KG1 (cell line): ENCODE measurements around the gene TESK1.
A peak's percentile ranks its signal among the peaks of the same experiment; 100 is the strongest.

Experiments
- DNase-seq: peaks from one replicate; lab custom pipeline; 2025; lab: John Stamatoyannopoulos, UW

TESK1 gene

DNA sequence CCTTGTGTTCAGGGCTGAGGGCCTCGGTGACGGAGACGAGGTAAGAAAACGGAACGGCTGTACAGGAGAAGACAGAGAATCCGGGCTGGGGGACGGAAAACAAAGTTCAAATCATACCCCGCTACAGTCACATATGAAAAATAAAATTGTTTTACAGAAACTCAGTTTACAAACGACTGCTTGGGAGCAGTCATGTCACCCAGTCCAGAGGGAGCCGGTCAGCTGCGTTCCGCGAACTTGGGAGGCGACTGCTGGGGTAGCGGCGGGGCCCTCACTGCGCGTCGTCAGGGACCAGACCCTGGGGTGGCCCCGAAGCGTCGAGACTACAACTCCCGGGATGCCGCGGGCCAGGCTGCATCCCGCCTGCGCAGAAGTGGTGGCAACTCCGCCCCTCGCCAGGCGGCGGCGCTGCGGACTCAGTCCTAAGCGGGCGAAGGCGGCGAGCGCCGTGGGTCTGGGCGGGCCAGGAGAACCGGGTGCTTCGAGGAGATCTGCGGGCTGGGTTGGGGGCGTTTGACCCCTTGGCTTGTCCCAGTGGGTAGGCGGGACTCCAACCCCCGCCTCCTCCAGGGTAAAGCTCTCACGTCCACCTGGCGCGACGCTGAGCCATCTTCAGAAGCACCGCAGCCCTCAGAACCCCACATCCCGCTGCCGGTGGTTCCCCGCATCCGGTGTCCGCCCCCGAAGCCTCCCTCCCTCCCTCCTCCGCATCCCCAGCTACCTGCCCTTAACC lies 41.6 kb downstream of the TESK1 start:
- DNase-seq, result peak; percentile 76

DNA sequence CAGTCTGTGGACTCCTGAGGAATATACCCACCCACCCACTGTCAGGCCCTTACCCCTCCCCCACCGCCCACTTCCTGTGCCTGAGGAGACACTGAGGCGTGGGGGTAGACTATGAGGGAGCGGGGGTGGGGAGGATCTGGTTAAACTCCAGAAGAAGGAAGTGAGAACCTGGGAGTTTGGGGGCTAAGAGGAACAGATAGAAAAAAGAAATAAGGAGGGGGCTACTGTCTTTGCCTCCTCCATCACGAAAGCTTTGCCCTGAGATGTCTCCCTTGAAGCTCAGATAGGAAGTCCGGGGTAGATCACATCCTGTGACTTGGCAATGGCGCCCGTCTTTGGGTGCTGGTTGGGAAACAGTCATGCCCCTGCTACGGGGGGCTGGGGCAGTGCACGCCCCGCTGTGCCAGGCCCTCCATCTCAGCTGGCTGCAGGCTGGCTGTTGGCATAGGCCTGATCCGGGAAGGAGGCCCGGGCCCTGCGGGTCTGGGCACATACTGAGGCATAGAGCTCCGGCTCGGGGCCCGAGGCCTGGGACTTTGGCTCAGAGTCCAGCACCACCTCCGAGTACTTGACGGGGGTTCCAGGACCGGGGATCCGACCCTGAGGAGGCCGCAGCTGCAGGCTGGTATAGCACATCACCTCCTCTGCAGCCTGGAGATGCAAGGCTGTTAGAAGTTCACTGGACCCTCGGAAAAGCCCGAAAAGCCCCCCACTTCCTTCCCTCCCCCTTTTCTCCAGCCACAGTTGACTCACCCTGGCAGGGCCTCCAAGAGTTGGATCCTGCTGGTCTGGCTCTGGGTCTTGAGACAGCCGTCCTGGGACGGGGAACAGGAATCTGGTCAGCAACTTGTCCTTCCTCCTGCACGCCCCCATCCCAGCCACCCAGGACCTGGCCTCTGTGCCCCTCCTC lies 44.6 kb downstream of the TESK1 start:
- DNase-seq, result no peak

DNA sequence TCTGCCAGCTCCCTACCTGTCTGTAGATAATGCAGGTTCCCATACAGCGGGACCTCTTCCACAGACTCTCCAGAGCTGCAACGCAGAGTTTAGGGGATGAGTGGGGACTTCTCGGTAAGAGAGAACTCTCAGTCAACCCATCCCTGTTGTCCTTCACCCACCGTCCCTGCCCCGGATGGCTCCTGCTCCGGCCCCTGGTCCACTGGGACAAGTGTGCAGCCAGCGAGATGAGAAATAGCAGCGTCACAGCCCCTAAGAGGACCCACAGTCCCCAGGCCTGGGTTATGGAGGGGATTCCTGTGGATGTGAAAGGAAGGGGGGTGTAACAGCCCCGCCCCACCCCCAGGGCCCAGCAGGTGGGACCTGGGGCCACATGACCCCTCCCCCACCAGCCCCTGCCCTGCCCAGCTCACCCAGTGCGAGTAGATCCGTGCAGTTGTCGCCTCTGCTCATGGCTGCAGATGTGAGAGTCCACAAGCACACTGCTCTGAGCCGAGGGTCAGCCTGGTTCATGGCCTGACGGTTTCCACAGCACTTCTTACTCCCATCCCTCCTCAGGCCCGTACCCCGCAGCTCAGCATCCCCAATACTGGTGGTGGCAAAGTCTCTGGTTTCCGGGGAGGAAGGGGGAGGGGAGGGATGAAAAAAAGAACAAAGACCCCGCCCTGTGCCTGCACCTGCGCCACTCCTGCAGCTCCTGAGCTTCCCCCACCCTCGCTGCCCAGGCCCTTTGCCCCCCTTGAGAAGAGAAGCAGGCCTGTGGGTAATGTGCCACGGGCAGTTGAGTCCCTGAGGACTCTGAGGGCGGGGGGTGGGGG lies 45.5 kb downstream of the TESK1 start, which contains the start of gene SIT1:
Gene SIT1 (minus strand): TSS at position 591 of the 818 bp plus-strand sequence. CDS start 78 bp downstream, at position 513.
- no peak for DNase-seq

DNA sequence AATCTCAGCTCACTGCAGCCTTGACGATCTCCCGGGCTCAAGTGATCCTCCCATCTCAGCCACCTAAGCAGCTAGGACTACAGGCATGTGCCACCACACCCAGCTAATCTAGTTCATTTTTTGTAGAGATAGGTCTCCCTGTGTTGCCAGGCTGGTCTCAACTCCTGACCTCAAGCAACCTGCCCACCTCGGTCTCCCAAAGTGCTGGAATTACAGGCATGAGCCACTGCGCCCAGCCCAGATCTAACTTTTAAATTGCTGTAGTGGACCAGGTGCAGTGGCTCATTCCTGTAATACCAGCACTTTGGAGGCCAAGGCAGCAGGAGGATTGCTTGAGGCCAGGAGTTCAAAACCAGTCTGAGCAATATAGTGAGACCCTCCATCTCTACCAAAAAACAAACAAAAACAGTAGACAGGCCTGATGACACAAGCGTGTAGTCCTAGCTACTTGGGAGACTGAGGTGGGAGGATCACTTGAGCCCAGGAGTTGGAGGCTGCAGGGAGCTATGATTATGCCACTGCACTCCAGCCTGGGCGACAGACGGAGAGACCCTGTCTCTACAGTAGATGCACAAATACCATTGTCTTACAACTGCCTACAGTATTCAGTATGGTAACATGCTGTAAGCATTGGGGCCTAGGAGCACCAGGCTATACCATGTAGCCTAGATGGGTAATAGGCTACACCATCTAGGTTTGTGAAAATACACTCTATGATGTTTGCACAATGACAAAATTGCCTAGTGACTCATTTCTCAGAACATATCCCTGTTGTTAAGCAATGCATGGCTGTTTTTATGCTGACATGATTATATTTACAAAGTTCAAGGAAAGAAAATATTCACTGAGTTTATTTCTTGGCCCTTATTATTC lies 47.1 kb downstream of the TESK1 start:
- no peak for DNase-seq

DNA sequence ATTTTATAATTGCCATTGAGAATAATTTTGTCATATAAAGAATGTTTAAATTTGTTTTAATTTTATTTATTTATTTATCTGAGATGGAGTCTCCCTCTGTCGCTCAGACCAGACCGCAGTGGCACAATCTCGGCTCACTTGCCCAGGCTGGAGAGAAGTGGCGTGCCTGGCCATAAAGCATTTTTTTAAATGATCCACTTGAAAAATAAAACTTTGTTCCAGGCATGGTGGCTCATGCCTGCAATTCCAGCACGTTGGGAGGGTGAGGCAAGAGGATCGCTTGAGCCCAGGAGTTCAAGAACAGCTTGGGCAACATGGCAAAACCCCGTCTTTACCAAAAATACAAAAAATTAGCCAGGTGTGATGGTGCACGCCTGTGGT lies 47.8 kb downstream of the TESK1 start:
- no peak for DNase-seq

DNA sequence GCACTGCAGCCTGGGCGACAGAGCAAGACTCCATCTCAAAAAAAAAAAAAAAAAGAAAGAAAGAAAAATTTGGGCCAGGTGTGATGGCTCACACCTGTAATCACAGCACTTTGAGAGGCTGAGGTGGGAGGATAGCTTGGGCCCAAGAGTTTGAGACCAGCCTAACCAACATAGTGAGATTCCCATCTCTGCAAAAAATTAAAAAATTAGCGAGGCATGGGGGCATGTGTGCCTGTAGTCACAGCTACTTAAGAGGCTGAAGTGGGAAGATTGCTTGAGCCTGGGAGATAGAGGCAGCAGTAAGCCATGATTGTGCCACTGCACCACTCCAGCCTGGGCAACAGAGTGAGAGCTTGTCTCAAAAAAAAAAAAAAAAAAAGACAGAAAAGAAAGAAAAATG lies 48.5 kb downstream of the TESK1 start:
- DNase-seq, result no peak

DNA sequence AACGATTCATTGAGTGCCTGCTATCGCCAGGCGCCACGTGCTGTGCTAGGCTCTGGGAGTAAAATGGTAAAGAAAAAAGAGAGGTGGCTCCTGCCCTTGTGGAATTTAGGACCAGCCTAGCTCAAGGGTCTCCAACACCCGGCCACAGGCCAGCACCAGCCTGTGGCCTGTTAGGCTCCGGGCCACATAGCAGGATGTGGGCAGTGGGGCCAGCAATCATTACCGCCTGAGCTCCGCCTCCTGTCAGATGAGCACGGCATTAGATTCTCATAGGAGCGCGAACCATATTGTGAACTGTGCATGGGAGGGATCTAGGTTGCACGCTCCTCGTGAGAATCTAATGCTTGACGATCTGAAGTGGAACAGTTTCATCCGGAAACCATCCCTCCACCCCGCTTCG lies 51.3 kb downstream of the TESK1 start:
- DNase-seq, result no peak

DNA sequence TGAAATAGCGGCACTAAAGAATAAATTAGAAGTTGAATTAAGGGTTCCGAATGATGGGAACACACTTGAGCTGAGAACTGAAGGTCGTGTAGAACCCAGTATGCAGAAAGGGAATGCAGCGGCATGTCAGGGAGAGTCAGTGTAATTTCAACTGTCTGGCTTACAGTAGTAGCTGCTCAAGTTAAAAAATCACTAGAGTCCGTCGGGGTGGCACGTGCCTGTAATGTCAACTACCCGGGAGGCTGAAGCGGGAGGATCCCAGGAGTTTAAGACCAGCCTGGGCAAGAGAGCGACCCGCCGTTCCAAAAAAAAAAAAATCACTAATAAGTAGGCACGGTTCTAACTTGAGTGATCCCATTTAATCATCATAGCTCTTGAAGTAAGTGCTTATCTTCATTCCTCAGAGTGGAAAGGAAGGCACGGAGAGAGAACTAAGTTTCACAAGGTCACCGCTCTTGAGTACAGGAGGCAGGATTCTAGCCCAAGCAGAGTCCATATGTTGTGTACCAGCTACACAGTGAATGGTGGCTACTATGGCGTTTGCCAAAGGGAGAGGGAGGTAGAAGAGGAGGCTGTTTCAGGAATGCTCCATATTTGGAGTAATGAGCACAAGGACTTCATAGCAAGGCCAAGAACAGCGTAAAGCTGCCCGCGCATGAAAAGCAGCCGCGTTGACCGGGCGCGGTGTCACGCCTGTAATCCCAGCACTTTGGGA lies 51.9 kb downstream of the TESK1 start:
- DNase-seq, result no peak

DNA sequence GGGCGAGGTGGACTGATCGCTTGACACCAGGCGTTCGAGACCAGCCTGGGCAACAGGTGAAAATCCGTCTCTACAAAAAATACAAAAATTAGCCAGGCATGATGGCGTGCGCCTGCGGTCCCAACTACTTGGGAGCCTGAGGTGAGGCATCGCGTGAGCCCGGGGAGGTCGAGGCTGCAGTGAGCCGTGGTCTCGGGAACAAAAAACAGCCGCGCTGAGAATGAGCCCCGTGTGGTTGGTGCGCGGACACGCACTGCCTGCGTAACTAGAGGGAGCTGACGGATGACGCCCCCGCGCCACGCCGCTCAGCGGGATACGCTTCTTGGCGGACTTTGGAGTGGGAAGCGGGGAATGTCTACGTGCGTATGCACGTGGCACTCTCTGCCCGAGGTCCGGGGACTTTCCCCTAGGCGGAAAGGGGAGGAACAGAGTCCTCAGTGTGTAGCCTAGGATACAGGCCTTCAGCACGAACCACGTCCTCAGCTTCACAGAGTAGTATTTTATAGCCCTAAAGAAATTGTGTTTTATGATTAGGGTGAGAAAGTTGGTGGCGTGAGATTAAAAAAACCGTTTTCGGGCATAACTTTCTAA lies 52.6 kb downstream of the TESK1 start, which contains the start of gene RMRP:
Gene RMRP (minus strand): TSS at position 474 of the 591 bp plus-strand sequence.
- DNase-seq, result peak; percentile 92

DNA sequence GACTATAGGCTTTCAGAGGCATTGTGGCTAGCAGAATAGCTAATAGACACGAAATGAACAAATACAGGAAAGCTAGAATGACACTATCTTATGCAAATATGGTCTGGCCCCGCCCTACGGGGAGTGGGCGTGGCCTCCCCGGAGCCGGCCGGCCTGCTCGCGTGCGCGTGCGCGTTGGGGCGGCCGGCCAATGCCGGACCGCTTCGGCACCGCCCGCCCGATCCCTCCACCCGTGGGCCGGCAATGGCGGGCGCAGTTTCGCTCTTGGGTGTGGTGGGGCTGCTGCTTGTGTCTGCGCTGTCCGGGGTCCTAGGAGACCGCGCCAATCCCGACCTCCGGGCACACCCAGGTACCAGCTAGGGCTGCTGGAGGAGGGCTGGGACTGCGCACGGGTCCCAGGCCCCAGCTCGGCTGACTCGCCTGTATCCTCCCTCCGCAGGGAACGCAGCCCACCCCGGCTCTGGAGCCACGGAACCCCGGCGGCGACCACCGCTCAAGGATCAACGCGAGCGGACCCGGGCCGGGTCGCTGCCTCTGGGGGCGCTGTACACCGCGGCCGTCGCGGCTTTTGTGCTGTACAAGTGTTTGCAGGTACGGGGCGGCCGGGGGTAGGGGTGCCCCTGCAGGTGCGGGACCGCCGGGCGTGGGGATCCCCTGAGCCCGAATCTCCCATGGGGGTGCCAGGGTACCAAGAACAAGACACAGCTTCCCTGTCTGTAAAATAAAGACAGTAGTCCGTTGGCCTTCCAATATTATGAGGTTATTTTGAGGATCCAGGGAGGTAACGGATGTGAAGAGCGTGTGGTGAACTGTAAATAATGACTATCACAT lies 53.3 kb downstream of the TESK1 start, which contains the start of gene CCDC107:
Gene CCDC107 (plus strand): TSS at position 156 of the 831 bp plus-strand sequence. CDS start 88 bp downstream, at position 244.
- peak; percentile 82 for DNase-seq

DNA sequence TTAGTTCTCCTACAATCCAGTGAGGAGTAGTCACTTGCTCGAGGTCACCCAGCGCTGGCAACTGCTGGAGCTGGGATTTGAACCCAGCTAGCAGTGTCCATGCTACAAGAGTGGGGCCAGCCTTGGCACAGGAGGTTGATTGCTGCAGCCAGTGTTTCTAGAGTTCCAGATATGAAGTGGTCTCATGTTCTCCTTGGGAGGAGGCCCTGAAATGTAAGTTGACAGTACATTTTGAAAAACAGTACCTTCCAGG lies 53.8 kb downstream of the TESK1 start:
- DNase-seq, result no peak

DNA sequence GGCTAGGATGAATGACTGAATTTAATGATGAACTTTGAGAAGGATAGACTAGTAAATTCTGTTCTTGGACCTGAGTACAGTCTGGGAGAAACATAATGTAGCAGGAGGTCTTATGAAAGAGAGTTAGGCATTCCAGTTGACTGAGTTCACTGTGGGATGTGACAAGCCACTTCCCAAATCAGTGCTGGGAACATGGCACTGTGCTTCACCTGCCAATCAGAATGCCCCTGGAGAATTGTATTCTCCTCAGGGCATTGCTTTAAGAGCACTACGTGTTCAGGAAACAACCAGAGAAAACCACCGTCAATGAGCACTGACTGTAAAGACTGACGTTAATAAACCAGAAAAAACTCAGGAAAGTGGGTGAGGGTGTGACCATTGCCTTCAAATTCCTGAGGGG lies 54.3 kb downstream of the TESK1 start:
- no peak for DNase-seq
